IMR-90 (cell line): Measurements from ENCODE around the gene BRINP1.

Experiments
- CEBPB ChIP-seq: IDR thresholded peaks from 2 replicates; pipeline ENCODE4 v1.6.1; 2012; ENCODE audit warnings: low read depth, low read length, improper control_type of control experiment
- CTCF ChIP-seq: conservative IDR thresholded peaks from 2 replicates; pipeline ENCODE4 v1.5.1; 2012; ENCODE audit warnings: mild to moderate bottlenecking, low read depth, low read length, improper control_type of control experiment
- MAFK ChIP-seq: IDR thresholded peaks from 2 replicates; pipeline ENCODE4 v1.6.1; 2012; ENCODE audit warnings: low read depth, low read length, improper control_type of control experiment
- POLR2A ChIP-seq: IDR thresholded peaks from 2 replicates; pipeline ENCODE4 v1.6.1; 2012; ENCODE audit warnings: mild to moderate bottlenecking, low read depth, low read length
- RFX5 ChIP-seq: IDR thresholded peaks from 2 replicates; pipeline ENCODE4 v1.8.0; 2012; ENCODE audit warnings: low read depth, mild to moderate bottlenecking, low read length, moderate library complexity

- TF ChIP-seq CTCF = no peak
- no peak for TF ChIP-seq CEBPB
- TF ChIP-seq POLR2A = no peak
- TF ChIP-seq MAFK = no peak
- TF ChIP-seq RFX5 = no peak
Observed at GRCh38 chr9:119177196-119177595, 192.0 kb downstream of the BRINP1 start.
